Gastrocnemius medialis (tissue), 4 donors: ENCODE measurements around the gene SMARCD2.

Experiments
- POLR2A ChIP-seq, 2 donors: fragments of 450-650 bp; IDR thresholded peaks; one replicate each; pipeline ENCODE4 v1.6.1; 2017; ENCODE audit warnings: antibody characterized with exemption in 2 of 2, mild to moderate bottlenecking in 2 of 2, moderate library complexity in 2 of 2
- TF ChIP-seq, protein P1 (sequence below), 5 experiments: fragments of 450-650 bp in 3 of 5; fragments of 200-600 bp in 2 of 5; sonication (generic) in 2 of 5; IDR thresholded peaks in 4 of 5; conservative IDR thresholded peaks in 1 of 5; 1 replicate in 4 of 5; 2 replicates in 1 of 5; pipeline ENCODE4 v1.5.1; 2016 to 2019; ENCODE audit warnings: antibody characterized with exemption in 5 of 5, mild to moderate bottlenecking in 3 of 5, moderate library complexity in 3 of 5

DNA sequence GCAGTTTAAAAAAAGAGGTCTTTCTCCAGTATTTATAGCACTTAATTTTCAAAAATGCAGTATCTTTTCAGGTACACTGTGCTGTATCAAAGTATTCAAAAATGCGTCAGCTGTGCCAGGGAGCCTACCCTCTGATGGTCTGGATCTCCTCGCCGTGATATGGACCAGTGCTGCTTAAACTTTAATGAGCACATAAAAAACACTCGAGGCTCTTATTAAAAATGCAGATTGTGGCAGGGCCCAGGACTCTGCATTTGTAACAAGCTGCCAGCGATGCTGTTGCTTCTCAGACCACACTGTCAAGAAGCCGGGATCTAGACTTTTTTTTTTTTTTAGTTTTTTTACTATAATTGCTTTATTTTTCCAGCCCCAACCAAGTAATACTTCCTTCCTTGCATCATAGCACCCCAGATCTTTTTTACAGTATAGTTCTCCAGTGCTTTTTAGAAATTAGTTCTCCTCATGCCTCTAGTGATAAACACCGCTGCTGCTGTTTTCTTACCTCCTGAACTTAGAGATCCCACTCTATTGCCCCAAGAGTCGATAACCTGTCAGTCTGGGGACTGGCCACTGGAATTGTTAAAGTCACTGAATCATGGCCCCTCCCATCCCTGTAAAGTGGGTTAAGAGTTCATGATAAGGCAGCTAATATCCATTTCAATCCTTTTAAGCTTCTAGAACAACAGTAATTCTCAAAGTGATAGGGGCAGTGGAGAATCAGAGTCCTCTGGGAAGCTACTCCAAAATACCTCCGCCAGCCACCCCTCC lies 1.6 kb upstream of the SMARCD2 start:
- no peak for TF ChIP-seq POLR2A (IDR thresholded peaks at IDR 0.05)
- TF ChIP-seq, protein P1, sequence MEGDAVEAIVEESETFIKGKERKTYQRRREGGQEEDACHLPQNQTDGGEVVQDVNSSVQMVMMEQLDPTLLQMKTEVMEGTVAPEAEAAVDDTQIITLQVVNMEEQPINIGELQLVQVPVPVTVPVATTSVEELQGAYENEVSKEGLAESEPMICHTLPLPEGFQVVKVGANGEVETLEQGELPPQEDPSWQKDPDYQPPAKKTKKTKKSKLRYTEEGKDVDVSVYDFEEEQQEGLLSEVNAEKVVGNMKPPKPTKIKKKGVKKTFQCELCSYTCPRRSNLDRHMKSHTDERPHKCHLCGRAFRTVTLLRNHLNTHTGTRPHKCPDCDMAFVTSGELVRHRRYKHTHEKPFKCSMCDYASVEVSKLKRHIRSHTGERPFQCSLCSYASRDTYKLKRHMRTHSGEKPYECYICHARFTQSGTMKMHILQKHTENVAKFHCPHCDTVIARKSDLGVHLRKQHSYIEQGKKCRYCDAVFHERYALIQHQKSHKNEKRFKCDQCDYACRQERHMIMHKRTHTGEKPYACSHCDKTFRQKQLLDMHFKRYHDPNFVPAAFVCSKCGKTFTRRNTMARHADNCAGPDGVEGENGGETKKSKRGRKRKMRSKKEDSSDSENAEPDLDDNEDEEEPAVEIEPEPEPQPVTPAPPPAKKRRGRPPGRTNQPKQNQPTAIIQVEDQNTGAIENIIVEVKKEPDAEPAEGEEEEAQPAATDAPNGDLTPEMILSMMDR (IDR thresholded peaks at IDR 0.05 in 4 of 5, conservative IDR thresholded peaks at IDR 0.05 in 1 of 5): no peak
